ENCODE data around the gene MAP3K3. TPM values are rescaled to one million over a fixed set of nuclear protein-coding genes. Genes with fewer than 3 reads are reported as not detected.

MAP3K3 gene
- total and polyA plus RNA-seq, 9 of the 15 experiments (the other 6 are each of a cell fraction or from before 2014, with no cell fraction given): 0.69 to 16.5 (median 12.1) TPM

- CTCF ChIA-PET (ENCODE audit: low intra/inter-chr PET ratio): no interaction called here
- H4K20me1 ChIP-seq (replicated peaks; ENCODE audit: control insufficient read depth, insufficient read depth, low read length): no peaks in the 10 kb centered on the region; the same call in 1 of the 2 replicates
- no peak overlapping the region for H3K4me2 ChIP-seq (ENCODE audit: insufficient read depth, low read length)
- DNase-seq (ENCODE audit: extremely low read depth in 1 of 4, low spot score in 3 of 4) (no peak), ATAC-seq (no peak), FAIRE-seq (no peak)
- no peak overlapping the region for H3K9ac ChIP-seq (ENCODE audit: insufficient read depth in 1 of 2, low read depth in 2 of 2, low read length in 2 of 2)
- H3K79me2 ChIP-seq (ENCODE audit: control insufficient read depth, insufficient read depth, low read length): no peaks in the 10 kb centered on the region
- BruUV-seq (replicated peaks): no TSS peak
- no peaks in the 10 kb centered on the region for H3K9me3 ChIP-seq (replicated peaks; ENCODE audit: control insufficient read depth, insufficient read depth, low read depth, low read length)
- H3K9me1 ChIP-seq (ENCODE audit: control insufficient read depth, insufficient read depth, low read length): no peaks in the 10 kb centered on the region
- H2AFZ ChIP-seq (ENCODE audit: low read depth, low read length): no peak overlapping the region
- no peak overlapping the region for H3K27ac ChIP-seq (ENCODE audit: extremely low read depth, low read depth, low read length)
- no peak overlapping the region for H3K4me3 ChIP-seq
- in situ Hi-C loops (cut with MboI): no loop called here
- peaks cover 34% of the 10 kb centered on the region; the same call in 2 of the 3 replicates for H3K36me3 ChIP-seq (ENCODE audit: control insufficient read depth, insufficient read depth, low read length)
- no peaks in the 10 kb centered on the region for H3K27me3 ChIP-seq (ENCODE audit: control insufficient read depth in 2 of 2, insufficient read depth in 2 of 2, low read length in 2 of 2)
- H3K4me1 ChIP-seq (replicated peaks in 1 of 2; ENCODE audit: control insufficient read depth in 2 of 2, insufficient read depth in 2 of 2, low read length in 2 of 2): no peaks in the 10 kb centered on the region; a peak in 1 of 5 replicates
- 81% methylated on average over 11 of the region's 11 CpGs for WGBS (ENCODE audit: insufficient coverage, low coverage, missing lambda C conversion rate)
- POLR2A ChIA-PET: interaction anchor here (0.6 kb wide), 2 partner anchors 41 to 151 kb away, joined by 3 to 5 read pairs; no protein-coding TSS in a partner anchor
- intact Hi-C loops (cut with micrococcal nuclease): no loop called here
- TF ChIP-seq MYNN (IDR thresholded peaks at IDR 0.05) (no peak), MYNN (CRISPR knock-in tag; IDR thresholded peaks at IDR 0.05) (no peak), KAT2B (IDR thresholded peaks at IDR 0.05; ENCODE audit: low read depth, low read length) (no peak), ZSCAN32 (CRISPR knock-in tag; IDR thresholded peaks at IDR 0.05) (no peak), TAF1 (IDR thresholded peaks at IDR 0.05; ENCODE audit: control insufficient read depth, extremely low read depth, insufficient read depth, low read length, severe bottlenecking) (no peak), BACH1 (tag; IDR thresholded peaks at IDR 0.05) (no peak), CCNT2 (IDR thresholded peaks at IDR 0.05; ENCODE audit: borderline replicate concordance, extremely low read depth, insufficient read length, low read depth, low read length) (no peak), SMARCB1 (IDR thresholded peaks at IDR 0.05; ENCODE audit: insufficient read length, low read depth) (no peak), ATF7 (IDR thresholded peaks at IDR 0.05) (no peak), RNF2 (IDR thresholded peaks at IDR 0.05) (no peak), NR3C1 (CRISPR knock-in tag; IDR thresholded peaks at IDR 0.05) (no peak), ZNF311 (CRISPR knock-in tag; IDR thresholded peaks at IDR 0.05) (no peak), ZNF696 (CRISPR knock-in tag; conservative IDR thresholded peaks at IDR 0.05) (no peak), NR2C1 (IDR thresholded peaks at IDR 0.05) (no peak), NR2C1 (tag; IDR thresholded peaks at IDR 0.05) (no peak), TBL1XR1 (IDR thresholded peaks at IDR 0.05; ENCODE audit: low read length in 2 of 2) (no peak), ZFPM2 (CRISPR knock-in tag; IDR thresholded peaks at IDR 0.05) (no peak), ZNF583 (CRISPR knock-in tag; IDR thresholded peaks at IDR 0.05) (no peak)
- TF ChIP-seq, protein P1, sequence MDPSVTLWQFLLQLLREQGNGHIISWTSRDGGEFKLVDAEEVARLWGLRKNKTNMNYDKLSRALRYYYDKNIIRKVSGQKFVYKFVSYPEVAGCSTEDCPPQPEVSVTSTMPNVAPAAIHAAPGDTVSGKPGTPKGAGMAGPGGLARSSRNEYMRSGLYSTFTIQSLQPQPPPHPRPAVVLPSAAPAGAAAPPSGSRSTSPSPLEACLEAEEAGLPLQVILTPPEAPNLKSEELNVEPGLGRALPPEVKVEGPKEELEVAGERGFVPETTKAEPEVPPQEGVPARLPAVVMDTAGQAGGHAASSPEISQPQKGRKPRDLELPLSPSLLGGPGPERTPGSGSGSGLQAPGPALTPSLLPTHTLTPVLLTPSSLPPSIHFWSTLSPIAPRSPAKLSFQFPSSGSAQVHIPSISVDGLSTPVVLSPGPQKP (CRISPR knock-in tag; IDR thresholded peaks at IDR 0.05): no peak
These were observed 84.9 kb downstream of the MAP3K3 start for GRCh38 chr17:63707151-63707550.
